HepG2 (cell line): ENCODE data around the gene PCNX1. TPM values are rescaled to one million over a fixed set of nuclear protein-coding genes. Genes with fewer than 3 reads are reported as not detected.

Source experiments
- CSRNP2 ChIP-seq: sonication (generic); formaldehyde crosslinking; conservative IDR thresholded peaks from 2 replicates; pipeline ENCODE4 v1.8.0; 2022; ENCODE audit warnings: low read depth, missing genetic modification reagents
- KMT2A ChIP-seq: sonication (generic); formaldehyde crosslinking; IDR thresholded peaks from 2 replicates; pipeline ENCODE4 v1.4.0; 2020; ENCODE audit warnings: missing genetic modification reagents
- NFKB2 ChIP-seq: sonication (generic); formaldehyde crosslinking; IDR thresholded peaks from 2 replicates; pipeline ENCODE4 v1.4.0; 2020; ENCODE audit warnings: missing genetic modification reagents, borderline replicate concordance
- ZNF646 ChIP-seq: sonication (generic); formaldehyde crosslinking; IDR thresholded peaks from 2 replicates; pipeline ENCODE4 v1.9.0; 2021; ENCODE audit warnings: mild to moderate bottlenecking, missing genetic modification reagents
- polyA plus RNA-seq, 8 experiments: library from polyadenylated mRNA; depleted of rRNA in 3 of 8; stranded (reverse) in 7 of 8; unstranded in 1 of 8; fragments of >200 nt; fragmentation: Illumina TruSeq in 4 of 8; extraction: Trizol in 4 of 8; gene quantifications; 2 replicates each; pipeline versions ENCODE4 v1.2.1 to v1.2.3, GENCODE V29; 2011 to 2016; ENCODE audit warnings: low read depth in 4 of 8, missing spikeins in 1 of 8, mixed read lengths in 1 of 8; ENCODE audit not compliant: insufficient read depth in 1 of 8
- total RNA-seq, 5 experiments: library from RNA; depleted of rRNA; stranded (reverse); fragments of >200 nt; fragmentation: Illumina TruSeq; extraction: Trizol; gene quantifications; 2 replicates each; pipeline ENCODE4 v1.2.3, GENCODE V29; 2016; ENCODE audit warnings: low read depth in 1 of 5

PCNX1 gene
- total and polyA plus RNA-seq, 2 of the 13 experiments (the other 11 are each of a cell fraction or from before 2014, with no cell fraction given), result 24.9 to 30.3 TPM

GRCh38 chr14:70887737-70888499 is 19.3 kb upstream of the PCNX1 start (continued):
- TF ChIP-seq ZNF646 (no peak), CSRNP2 (CRISPR knock-in tag) (no peak), KMT2A (CRISPR knock-in tag) (no peak), NFKB2 (CRISPR knock-in tag) (no peak)
